HepG2 (cell line): ENCODE measurements around the gene FBLIM1. TPM values are rescaled to one million over a fixed set of nuclear protein-coding genes. Genes with fewer than 3 reads are reported as not detected.

ENCODE experiments used
- AFF4 ChIP-seq: sonication (generic); formaldehyde crosslinking; IDR thresholded peaks from 2 replicates; pipeline ENCODE4 v1.4.0; 2020; ENCODE audit warnings: missing genetic modification reagents
- DDIT3 ChIP-seq: sonication (generic); formaldehyde crosslinking; IDR thresholded peaks from 2 replicates; pipeline ENCODE4 v1.4.0; 2020; ENCODE audit warnings: mild to moderate bottlenecking, missing genetic modification reagents
- GFI1 ChIP-seq: sonication (generic); formaldehyde crosslinking; IDR thresholded peaks from 2 replicates; pipeline ENCODE4 v1.5.0; 2020; ENCODE audit warnings: missing genetic modification reagents, mild to moderate bottlenecking, borderline replicate concordance
- HNF4A ChIP-seq: sonication (generic); formaldehyde crosslinking; IDR thresholded peaks from 2 replicates; pipeline ENCODE4 v1.4.0; 2020; ENCODE audit warnings: missing genetic modification reagents
- HOXD1 ChIP-seq: sonication (generic); formaldehyde crosslinking; IDR thresholded peaks from 2 replicates; pipeline ENCODE4 v1.5.0; 2020; ENCODE audit warnings: missing genetic modification reagents
- ISX ChIP-seq: sonication (generic); formaldehyde crosslinking; conservative IDR thresholded peaks from 2 replicates; pipeline ENCODE4 v1.5.0; 2020; ENCODE audit warnings: missing genetic modification reagents
- MTA3 ChIP-seq: sonication (generic); formaldehyde crosslinking; IDR thresholded peaks from 2 replicates; pipeline ENCODE4 v1.4.0; 2020; ENCODE audit warnings: missing genetic modification reagents
- NFE2 ChIP-seq: sonication (generic); formaldehyde crosslinking; IDR thresholded peaks from 2 replicates; pipeline ENCODE4 v1.4.0; 2020; ENCODE audit warnings: missing genetic modification reagents
- SALL1 ChIP-seq: sonication (generic); formaldehyde crosslinking; IDR thresholded peaks from 2 replicates; pipeline ENCODE4 v1.8.0; 2022; ENCODE audit warnings: mild to moderate bottlenecking, missing genetic modification reagents
- SMAD3 ChIP-seq: sonication (generic); formaldehyde crosslinking; IDR thresholded peaks from 2 replicates; pipeline ENCODE4 v1.4.0; 2020; ENCODE audit warnings: missing genetic modification reagents
- SRSF4 ChIP-seq: fragments of 200-400 bp; formaldehyde crosslinking; IDR thresholded peaks from one replicate; pipeline ENCODE4 v1.6.1; 2018; ENCODE audit warnings: mild to moderate bottlenecking, low read depth, low read length, moderate library complexity; ENCODE audit not compliant: poor library complexity, severe bottlenecking
- YEATS4 ChIP-seq: sonication (generic); formaldehyde crosslinking; IDR thresholded peaks from 2 replicates; pipeline ENCODE4 v1.4.0; 2020; ENCODE audit warnings: missing genetic modification reagents, borderline replicate concordance
- ZBTB10 ChIP-seq: sonication (generic); formaldehyde crosslinking; IDR thresholded peaks from 2 replicates; pipeline ENCODE4 v1.4.0; 2020; ENCODE audit warnings: missing genetic modification reagents, borderline replicate concordance
- ZFP41 ChIP-seq: sonication (generic); formaldehyde crosslinking; IDR thresholded peaks from 2 replicates; pipeline ENCODE4 v1.4.0; 2020; ENCODE audit warnings: mild to moderate bottlenecking, missing genetic modification reagents, borderline replicate concordance
- polyA plus RNA-seq, 8 experiments: library from polyadenylated mRNA; depleted of rRNA in 3 of 8; stranded (reverse) in 7 of 8; unstranded in 1 of 8; fragments of >200 nt; fragmentation: Illumina TruSeq in 4 of 8; extraction: Trizol in 4 of 8; gene quantifications; 2 replicates each; pipeline versions ENCODE4 v1.2.1 to v1.2.3, GENCODE V29; 2011 to 2016; ENCODE audit warnings: low read depth in 4 of 8, missing spikeins in 1 of 8, mixed read lengths in 1 of 8; ENCODE audit not compliant: insufficient read depth in 1 of 8
- total RNA-seq, 5 experiments: library from RNA; depleted of rRNA; stranded (reverse); fragments of >200 nt; fragmentation: Illumina TruSeq; extraction: Trizol; gene quantifications; 2 replicates each; pipeline ENCODE4 v1.2.3, GENCODE V29; 2016; ENCODE audit warnings: low read depth in 1 of 5
- TF ChIP-seq, protein P1 (sequence below): sonication (generic); formaldehyde crosslinking; IDR thresholded peaks from 2 replicates; pipeline ENCODE4 v1.4.0; 2020; ENCODE audit warnings: low read depth, missing genetic modification reagents
- TF ChIP-seq, protein P2 (sequence below): IDR thresholded peaks from 2 replicates; pipeline ENCODE4 v1.6.1; 2016; ENCODE audit warnings: mild to moderate bottlenecking

FBLIM1 gene
- total and polyA plus RNA-seq, 2 of the 13 experiments (the other 11 are each of a cell fraction or from before 2014, with no cell fraction given), result 10.6 to 23.0 TPM

- TF ChIP-seq AFF4 (CRISPR knock-in tag) (peak; percentile 59; the same call in 1 of the 2 replicates), DDIT3 (CRISPR knock-in tag) (no peak), SMAD3 (peak; percentile 76; the same call in 1 of the 2 replicates), SRSF4 (no peak), ZBTB10 (no peak), HOXD1 (CRISPR knock-in tag) (peak; percentile 73), MTA3 (CRISPR knock-in tag) (no peak), HNF4A (CRISPR knock-in tag) (no peak; the same call in 1 of the 2 replicates), ISX (CRISPR knock-in tag) (peak; percentile 86; the same call in 1 of the 2 replicates), YEATS4 (peak; percentile 97), NFE2 (CRISPR knock-in tag) (0 out of 2 replicates have a peak, but pooled peaks have one; percentile 6), ZFP41 (no peak), SALL1 (peak; percentile 79), GFI1 (no peak; the same call in 1 of the 2 replicates)
- TF ChIP-seq, protein P1, sequence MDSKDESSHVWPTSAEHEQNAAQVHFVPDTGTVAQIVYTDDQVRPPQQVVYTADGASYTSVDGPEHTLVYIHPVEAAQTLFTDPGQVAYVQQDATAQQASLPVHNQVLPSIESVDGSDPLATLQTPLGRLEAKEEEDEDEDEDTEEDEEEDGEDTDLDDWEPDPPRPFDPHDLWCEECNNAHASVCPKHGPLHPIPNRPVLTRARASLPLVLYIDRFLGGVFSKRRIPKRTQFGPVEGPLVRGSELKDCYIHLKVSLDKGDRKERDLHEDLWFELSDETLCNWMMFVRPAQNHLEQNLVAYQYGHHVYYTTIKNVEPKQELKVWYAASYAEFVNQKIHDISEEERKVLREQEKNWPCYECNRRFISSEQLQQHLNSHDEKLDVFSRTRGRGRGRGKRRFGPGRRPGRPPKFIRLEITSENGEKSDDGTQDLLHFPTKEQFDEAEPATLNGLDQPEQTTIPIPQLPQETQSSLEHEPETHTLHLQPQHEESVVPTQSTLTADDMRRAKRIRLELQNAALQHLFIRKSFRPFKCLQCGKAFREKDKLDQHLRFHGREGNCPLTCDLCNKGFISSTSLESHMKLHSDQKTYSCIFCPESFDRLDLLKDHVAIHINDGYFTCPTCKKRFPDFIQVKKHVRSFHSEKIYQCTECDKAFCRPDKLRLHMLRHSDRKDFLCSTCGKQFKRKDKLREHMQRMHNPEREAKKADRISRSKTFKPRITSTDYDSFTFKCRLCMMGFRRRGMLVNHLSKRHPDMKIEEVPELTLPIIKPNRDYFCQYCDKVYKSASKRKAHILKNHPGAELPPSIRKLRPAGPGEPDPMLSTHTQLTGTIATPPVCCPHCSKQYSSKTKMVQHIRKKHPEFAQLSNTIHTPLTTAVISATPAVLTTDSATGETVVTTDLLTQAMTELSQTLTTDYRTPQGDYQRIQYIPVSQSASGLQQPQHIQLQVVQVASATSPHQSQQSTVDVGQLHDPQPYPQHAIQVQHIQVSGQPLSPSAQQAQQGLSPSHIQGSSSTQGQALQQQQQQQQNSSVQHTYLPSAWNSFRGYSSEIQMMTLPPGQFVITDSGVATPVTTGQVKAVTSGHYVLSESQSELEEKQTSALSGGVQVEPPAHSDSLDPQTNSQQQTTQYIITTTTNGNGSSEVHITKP (CRISPR knock-in tag), result no peak
- TF ChIP-seq, protein P2, sequence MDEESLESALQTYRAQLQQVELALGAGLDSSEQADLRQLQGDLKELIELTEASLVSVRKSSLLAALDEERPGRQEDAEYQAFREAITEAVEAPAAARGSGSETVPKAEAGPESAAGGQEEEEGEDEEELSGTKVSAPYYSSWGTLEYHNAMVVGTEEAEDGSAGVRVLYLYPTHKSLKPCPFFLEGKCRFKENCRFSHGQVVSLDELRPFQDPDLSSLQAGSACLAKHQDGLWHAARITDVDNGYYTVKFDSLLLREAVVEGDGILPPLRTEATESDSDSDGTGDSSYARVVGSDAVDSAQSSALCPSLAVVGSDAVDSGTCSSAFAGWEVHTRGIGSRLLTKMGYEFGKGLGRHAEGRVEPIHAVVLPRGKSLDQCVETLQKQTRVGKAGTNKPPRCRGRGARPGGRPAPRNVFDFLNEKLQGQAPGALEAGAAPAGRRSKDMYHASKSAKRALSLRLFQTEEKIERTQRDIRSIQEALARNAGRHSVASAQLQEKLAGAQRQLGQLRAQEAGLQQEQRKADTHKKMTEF, result peak; percentile 83
Observed at GRCh38 chr1:15834406-15835204, 76.0 kb downstream of the FBLIM1 start (continued).
